Measurements from ENCODE around the gene LYRM2.

The LYRM2 gene

DNA sequence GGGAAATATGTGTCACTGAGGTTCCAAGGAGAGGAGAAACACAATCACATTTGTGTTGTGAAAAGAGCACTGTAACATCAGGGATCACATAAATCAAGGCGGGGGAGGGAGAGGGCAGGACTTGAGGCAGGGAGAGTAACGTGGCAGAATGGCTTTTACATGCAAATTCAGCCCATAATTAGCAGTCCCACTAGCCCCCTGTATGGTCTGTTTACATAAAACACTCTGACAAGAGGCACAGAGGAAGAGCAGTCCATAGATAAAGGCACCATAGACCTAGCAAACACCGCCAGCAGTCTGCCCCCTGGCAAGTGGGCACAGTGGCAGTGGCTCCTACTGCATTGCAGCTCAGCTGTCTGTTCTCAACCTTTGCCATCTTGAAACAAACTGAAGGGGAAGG is 82.7 kb downstream of the LYRM2 start:
- DNase-seq (ENCODE audit: low read depth in 2 of 2), result no peak

- no peak for DNase-seq (ENCODE audit: low read depth in 2 of 2)
These were observed 83.5 kb downstream of the LYRM2 start for GRCh38 chr6:89555031-89555430.

DNA sequence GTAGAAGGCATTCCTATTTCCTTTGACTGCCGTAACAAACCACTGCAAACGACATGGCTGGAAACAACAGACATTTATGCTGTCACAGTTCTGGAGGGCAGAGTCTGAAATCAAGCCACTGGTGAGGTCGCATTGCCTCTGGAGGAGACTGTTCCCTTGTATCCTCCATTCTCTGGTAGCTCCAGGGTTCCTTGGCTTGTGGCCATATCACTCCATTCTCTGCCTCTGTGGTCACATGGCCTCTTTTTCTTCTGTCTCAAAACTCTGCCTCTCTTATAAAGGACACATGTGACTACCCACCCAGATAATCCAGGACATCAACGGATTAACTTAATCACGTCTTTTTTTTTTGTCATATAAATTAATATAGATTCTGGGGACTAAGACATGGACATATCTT is 84.4 kb downstream of the LYRM2 start:
- DNase-seq (ENCODE audit: low read depth in 2 of 2), result no peak

DNA sequence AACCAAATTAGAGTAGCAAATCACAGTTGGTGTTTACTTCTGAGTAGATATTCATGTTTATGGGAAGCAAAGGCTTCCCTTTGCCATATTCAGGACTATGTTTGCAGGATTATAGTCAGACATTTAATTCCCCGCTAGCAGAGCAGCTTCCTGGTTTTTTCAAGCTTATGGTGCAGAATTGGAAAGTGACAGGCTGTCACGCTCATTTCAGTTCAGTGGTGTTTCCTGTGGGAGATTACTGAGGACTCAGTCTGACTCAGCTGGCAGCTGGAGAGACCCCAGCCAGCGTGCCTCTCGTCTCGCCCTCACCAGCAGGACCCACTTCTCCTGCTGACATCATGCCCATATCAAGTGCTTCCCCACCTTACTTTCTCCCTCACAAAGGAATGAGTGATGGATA is 85.1 kb downstream of the LYRM2 start:
- DNase-seq (ENCODE audit: low read depth in 2 of 2), result no peak

GRCh38 chr6:89547281-89547680 is 91.3 kb downstream of the LYRM2 start:
- DNase-seq (ENCODE audit: low read depth in 2 of 2), result no peak

DNA sequence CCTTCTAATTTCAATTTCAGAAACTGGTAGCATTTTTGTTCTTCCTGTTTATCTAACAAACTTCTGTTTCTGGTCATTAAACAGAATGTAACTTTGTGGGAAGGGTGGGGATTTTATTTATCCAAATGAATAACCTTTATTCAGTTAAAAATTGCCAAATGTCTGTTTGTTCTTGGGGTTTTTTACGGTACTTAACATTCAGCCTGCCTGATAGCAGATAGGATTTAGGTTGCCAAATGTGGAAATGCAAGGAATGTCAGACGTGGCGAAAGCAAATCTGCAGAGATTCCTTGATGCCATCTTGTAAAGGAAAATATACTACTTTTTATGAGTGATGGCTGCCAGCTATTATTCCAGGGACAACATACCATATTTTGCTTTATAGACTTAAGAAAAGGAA is 95.7 kb downstream of the LYRM2 start:
- DNase-seq (ENCODE audit: low read depth in 2 of 2), result no peak

GRCh38 chr6:89542081-89542857 is 96.3 kb downstream of the LYRM2 start:
- DNase-seq (ENCODE audit: low read depth in 2 of 2), result no peak

DNA sequence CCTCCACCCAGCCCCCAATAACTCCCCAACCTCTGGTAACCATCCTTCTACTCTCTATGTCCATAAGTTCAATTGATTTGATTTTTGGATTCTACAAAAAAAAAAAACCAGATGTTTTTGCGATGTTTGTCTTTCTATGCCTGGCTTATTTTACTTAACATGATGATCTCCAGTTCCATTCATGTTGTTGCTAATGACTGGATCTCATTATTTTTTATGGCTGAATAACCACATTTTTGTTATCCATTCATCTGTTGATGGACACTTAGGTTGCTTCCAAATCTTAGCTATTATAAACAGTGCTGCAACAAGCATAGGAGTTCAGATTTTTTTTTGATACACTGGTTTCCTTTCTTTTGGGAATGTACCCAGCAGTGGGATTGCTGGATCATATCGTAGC is 98.8 kb downstream of the LYRM2 start:
- no peak for DNase-seq (ENCODE audit: low read depth in 2 of 2)

DNA sequence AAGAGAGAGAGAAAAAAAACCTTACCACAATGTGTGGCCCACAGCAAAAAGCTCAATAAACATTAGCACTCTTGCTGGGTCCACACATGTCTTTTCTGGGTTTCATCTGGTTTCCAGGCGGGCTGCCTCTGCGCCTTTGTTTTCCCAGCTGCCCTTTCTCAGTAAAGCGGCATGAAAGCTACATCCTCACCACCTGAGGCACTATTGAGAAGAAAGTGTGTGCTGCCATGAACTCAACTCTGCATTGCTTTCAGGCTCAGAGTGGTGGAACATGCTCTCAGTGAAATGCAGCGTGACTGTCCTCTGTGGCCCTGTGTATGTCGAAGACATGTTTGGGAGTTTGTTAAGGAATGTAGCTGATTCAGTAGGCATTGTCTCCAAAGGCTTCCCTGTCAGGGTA is 102.3 kb downstream of the LYRM2 start:
- DNase-seq (ENCODE audit: low read depth in 2 of 2), result no peak

DNA sequence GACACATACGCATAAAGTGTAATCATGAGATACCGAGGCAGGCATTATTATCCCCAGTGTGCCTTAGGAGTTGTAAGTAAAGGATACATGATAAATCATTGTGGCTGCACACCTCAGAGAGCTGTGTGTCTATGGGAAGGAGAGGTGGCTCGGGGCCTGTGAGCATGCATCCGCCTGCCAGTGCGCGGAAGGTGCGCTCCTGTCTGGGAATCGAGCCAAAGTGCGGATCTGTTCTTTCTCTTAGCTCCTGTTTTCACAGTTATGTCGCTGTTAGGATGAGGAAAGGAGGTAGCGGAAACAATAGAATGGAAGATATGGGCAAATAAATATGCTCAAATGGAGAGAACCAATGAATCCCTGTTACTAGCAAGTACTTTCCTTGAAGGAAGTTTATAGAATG is 107.6 kb downstream of the LYRM2 start:
- DNase-seq (ENCODE audit: low read depth in 2 of 2), result no peak

- DNase-seq (ENCODE audit: low read depth in 2 of 2), result no peak
These were observed 109.7 kb downstream of the LYRM2 start for GRCh38 chr6:89528866-89529265.

DNA sequence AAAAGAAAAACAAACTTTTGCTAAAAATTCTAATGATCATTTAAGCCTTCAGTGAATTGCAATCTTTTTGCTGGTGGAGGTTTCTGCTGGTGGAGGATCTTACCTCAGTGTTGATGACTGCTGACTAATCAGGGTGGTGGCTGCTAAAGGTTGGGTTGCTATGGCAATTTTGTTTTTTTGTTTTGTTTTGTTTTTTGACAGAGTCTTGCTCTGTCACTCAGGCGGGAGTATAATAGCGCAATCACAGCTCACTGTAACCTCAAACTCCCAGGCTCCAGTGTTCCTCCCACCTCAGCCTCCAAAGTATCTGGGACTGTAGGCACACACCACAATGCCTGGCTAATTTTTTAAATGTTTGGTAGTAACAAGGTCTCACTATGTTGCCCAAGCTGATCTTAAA is 110.9 kb downstream of the LYRM2 start:
- DNase-seq (ENCODE audit: low read depth in 2 of 2), result no peak

GRCh38 chr6:89526563-89526869 is 112.0 kb downstream of the LYRM2 start:
- DNase-seq (ENCODE audit: low read depth in 2 of 2), result no peak

DNA sequence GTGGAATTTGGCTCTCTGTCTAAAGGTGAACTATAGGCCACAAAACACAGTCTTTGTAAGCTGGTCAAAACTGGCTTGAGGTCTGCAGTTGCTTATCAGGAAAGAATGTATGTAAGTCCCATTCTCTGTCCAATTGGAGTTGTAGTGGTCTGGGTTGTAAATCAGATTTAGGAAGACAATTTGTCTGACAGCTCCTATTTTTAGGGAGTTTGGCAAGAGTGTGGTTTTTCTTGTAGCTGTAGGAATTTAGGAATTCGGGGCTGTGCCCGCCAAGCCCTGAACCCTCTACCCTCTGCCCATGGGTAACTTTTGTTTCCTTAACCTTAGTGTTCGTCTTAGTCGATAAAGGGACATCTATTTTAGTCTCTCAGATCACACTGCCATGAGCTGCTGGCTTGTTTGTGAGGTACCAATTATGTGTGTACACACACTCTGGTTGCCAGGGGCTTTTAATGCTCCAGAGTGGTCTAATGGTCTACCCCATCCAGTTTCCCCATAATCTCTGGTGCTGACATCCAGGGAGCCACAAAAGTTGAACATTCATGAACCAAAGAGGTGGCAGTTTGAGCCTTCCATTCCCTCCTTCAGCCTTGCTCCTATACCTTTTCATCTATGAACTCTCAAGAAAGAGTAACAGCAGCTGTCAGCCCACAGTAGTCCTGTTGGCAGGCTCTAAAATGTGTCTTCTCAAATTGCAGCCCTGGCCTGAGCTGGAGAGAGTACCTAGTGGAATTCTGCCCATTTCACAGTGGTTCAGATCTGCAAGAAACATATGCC is 112.6 kb downstream of the LYRM2 start:
- DNase-seq (ENCODE audit: low read depth in 2 of 2), result no peak

DNA sequence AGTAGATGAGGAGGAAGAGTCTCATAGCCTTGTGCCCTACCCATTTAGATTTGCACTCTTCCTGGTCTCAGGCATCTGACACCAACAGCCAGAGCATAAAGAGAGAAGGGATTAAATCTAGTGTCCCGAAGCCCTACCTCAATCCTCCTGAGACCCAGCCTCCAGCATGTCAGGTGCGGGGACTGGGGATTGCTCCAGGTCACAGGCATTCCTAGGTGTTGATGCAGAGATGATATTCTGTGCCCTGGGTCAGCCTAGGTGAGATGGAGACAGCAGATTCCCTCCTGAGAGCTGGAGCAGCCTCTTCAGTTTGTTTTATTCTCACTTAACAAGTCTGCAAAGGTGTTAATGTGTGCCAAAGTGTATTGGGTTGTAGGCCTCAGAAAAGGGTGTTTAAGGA is 115.8 kb downstream of the LYRM2 start:
- DNase-seq (ENCODE audit: low read depth in 2 of 2), result no peak

DNA sequence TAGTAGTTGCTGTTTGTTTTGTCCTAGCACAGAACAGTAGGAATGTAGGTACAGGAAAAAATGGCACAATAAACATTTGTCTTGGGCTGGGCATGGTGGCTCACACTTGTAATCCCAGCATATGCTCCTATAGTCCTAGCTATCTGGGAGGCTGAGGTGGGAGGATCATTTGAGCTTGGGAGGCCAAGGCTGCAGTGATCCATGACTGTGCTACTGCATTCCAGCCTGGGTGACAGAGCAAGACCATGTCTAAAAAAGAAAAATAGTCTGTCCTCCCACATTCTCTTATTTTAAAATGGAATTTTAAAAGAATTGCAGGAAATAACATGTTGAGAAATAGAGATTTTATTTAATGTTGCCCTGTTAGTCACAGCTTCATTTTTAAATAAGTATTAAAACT is 117.8 kb downstream of the LYRM2 start:
- DNase-seq (ENCODE audit: low read depth in 2 of 2), result no peak

DNA sequence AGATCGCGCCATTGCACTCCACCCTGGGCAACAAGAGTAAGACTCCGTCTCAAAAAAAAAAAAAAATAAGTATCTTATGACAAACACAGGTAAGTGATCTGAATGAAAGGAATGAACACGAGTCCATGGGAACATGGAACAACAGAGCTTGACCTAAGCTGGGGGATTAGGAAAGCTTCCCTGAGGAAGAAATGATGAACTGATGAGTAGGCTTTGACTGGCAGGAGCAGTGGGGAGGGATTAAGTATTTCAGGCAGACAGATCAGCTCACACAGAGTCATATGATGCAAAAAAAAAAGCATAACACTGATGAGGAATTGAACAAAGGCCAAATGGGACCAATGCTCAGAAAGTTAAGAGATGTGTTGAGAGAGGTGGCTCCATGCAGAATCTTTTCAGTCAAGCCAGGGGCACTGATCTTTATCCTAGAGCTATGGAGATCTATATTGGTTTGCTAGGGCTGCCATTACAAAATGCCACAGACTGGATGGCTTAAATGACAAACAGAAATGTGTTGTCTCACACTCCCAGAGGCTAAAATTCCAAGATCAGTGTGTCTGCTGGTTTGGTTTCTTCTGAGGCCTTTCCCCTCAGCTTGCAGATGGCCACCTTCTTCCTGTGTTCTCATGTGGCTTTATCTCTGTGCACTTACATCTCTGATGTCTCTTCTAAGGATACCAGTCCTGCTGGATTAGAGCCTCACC is 120.0 kb downstream of the LYRM2 start:
- no peak for DNase-seq (ENCODE audit: low read depth in 2 of 2)
